Ishikawa (cell line): ENCODE measurements around the gene DICER1.

ENCODE experiments used
- CEBPB ChIP-seq: IDR thresholded peaks from 2 replicates; pipeline ENCODE4 v1.6.1; 2012
- CREB1 ChIP-seq: IDR thresholded peaks from 2 replicates; pipeline ENCODE4 v1.6.1; 2012; ENCODE audit warnings: low read depth
- EGR1 ChIP-seq: IDR thresholded peaks from 2 replicates; pipeline ENCODE4 v1.6.1; 2012
- EP300 ChIP-seq: IDR thresholded peaks from 2 replicates; pipeline ENCODE4 v1.6.1; 2012; ENCODE audit warnings: borderline replicate concordance
- FOXM1 ChIP-seq: IDR thresholded peaks from 2 replicates; pipeline ENCODE4 v1.6.1; 2012; ENCODE audit warnings: low read depth, borderline replicate concordance
- NFIC ChIP-seq: IDR thresholded peaks from 2 replicates; pipeline ENCODE4 v1.6.1; 2012
- RAD21 ChIP-seq: IDR thresholded peaks from 2 replicates; pipeline ENCODE4 v1.6.1; 2012; ENCODE audit warnings: low read depth
- TAF1 ChIP-seq: IDR thresholded peaks from 2 replicates; pipeline ENCODE4 v1.6.1; 2012; ENCODE audit warnings: low read depth, mild to moderate bottlenecking
- TCF12 ChIP-seq: IDR thresholded peaks from 2 replicates; pipeline ENCODE4 v1.6.1; 2012; ENCODE audit warnings: low read depth
- TEAD4 ChIP-seq: IDR thresholded peaks from 2 replicates; pipeline ENCODE4 v1.6.1; 2012
- YY1 ChIP-seq: IDR thresholded peaks from 2 replicates; pipeline ENCODE4 v1.6.1; 2012; ENCODE audit warnings: low read depth
- ZBTB7A ChIP-seq: IDR thresholded peaks from 2 replicates; pipeline ENCODE4 v1.6.1; 2012; ENCODE audit warnings: low read depth
- TF ChIP-seq, protein P1 (sequence below): IDR thresholded peaks from 2 replicates; pipeline ENCODE4 v1.6.1; 2012
- TF ChIP-seq, protein P2 (sequence below): IDR thresholded peaks from 2 replicates; pipeline ENCODE4 v1.6.1; 2012
- TF ChIP-seq, protein P3 (sequence below): IDR thresholded peaks from 2 replicates; pipeline ENCODE4 v1.6.1; 2012; ENCODE audit warnings: low read depth, mild to moderate bottlenecking

DICER1 gene

DNA sequence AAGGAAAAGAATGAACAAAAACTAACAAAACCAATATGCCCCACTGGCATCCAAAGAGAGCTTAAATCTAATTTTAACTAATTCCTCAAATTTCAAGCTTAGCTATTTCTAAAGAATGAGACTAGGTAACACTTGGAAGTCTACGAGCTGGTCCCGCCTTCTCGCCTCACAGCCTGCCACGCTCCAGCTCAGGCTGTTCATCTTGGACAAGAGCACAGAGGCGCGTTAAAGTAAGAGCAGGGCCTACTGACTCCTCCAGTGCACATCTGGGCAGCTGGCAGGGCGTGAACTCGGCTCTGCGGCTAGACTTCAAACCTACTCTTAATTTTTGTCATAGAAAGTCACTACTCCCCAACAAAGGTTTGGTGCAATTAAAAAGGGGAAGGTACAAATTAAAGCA lies 64.6 kb downstream of the DICER1 start:
- TF ChIP-seq RAD21 = no peak
- no peak for TF ChIP-seq FOXM1
- TF ChIP-seq, protein P1, sequence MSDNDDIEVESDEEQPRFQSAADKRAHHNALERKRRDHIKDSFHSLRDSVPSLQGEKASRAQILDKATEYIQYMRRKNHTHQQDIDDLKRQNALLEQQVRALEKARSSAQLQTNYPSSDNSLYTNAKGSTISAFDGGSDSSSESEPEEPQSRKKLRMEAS = no peak
- no peak for TF ChIP-seq EP300
- no peak for TF ChIP-seq CREB1
- no peak for TF ChIP-seq TCF12
- no peak for TF ChIP-seq TEAD4
- TF ChIP-seq EGR1 = no peak
- TF ChIP-seq, protein P2, sequence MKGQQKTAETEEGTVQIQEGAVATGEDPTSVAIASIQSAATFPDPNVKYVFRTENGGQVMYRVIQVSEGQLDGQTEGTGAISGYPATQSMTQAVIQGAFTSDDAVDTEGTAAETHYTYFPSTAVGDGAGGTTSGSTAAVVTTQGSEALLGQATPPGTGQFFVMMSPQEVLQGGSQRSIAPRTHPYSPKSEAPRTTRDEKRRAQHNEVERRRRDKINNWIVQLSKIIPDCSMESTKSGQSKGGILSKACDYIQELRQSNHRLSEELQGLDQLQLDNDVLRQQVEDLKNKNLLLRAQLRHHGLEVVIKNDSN = no peak

DNA sequence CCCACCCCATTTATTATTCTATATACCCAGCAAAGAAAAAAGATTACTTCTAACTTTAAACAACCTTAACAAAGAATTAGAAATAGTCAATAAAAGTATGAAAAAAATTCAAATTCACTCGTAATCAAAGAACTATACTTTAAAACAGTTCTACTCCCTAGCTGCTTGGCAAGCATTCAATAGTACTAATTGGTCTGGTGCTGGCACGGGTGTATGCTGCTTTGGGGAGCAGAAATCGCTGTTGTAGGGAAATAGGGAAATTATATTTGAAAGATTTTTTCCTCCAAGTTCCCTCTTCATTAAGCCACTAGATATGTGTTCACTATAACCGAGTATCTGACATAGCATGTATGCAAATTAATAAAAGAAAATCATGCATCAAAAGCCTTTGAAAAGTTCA lies 65.7 kb downstream of the DICER1 start:
- TF ChIP-seq, protein P2 = no peak
- no peak for TF ChIP-seq TAF1
- no peak for TF ChIP-seq CREB1
- no peak for TF ChIP-seq TEAD4
- no peak for TF ChIP-seq NFIC
- no peak for TF ChIP-seq RAD21
- no peak for TF ChIP-seq ZBTB7A
- no peak for TF ChIP-seq EGR1
- TF ChIP-seq, protein P1 = no peak
- TF ChIP-seq TCF12 = no peak
- TF ChIP-seq FOXM1 = no peak
- TF ChIP-seq YY1 = no peak
- TF ChIP-seq EP300 = no peak
- TF ChIP-seq, protein P3, sequence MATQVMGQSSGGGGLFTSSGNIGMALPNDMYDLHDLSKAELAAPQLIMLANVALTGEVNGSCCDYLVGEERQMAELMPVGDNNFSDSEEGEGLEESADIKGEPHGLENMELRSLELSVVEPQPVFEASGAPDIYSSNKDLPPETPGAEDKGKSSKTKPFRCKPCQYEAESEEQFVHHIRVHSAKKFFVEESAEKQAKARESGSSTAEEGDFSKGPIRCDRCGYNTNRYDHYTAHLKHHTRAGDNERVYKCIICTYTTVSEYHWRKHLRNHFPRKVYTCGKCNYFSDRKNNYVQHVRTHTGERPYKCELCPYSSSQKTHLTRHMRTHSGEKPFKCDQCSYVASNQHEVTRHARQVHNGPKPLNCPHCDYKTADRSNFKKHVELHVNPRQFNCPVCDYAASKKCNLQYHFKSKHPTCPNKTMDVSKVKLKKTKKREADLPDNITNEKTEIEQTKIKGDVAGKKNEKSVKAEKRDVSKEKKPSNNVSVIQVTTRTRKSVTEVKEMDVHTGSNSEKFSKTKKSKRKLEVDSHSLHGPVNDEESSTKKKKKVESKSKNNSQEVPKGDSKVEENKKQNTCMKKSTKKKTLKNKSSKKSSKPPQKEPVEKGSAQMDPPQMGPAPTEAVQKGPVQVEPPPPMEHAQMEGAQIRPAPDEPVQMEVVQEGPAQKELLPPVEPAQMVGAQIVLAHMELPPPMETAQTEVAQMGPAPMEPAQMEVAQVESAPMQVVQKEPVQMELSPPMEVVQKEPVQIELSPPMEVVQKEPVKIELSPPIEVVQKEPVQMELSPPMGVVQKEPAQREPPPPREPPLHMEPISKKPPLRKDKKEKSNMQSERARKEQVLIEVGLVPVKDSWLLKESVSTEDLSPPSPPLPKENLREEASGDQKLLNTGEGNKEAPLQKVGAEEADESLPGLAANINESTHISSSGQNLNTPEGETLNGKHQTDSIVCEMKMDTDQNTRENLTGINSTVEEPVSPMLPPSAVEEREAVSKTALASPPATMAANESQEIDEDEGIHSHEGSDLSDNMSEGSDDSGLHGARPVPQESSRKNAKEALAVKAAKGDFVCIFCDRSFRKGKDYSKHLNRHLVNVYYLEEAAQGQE = no peak
- no peak for TF ChIP-seq CEBPB

DNA sequence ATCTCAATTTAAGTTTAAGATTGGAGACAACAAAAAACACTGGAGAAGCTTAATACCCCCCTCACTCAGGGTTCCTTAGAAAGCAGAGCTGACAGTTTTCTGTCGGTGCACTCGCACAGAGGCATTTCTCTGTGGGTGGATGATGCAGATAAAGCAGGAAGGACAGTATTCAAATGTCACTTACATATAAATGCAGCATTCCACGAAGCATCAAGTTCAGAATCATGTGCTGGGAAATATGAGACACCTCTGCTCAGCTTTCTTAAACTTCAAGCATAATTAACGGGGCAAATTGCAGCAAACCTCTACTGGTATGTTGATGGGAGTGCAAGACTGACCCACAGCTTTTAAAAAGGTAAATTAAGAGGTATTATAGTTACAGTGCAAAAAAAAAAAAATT lies 68.7 kb downstream of the DICER1 start:
- TF ChIP-seq CEBPB (no peak), NFIC (no peak), TAF1 (no peak), ZBTB7A (no peak), EGR1 (no peak), EP300 (no peak), FOXM1 (no peak), RAD21 (no peak), CREB1 (no peak), TCF12 (no peak), YY1 (no peak), TEAD4 (no peak)
- TF ChIP-seq, protein P1 = no peak
- TF ChIP-seq, protein P2 = no peak
- TF ChIP-seq, protein P3 = no peak

DNA sequence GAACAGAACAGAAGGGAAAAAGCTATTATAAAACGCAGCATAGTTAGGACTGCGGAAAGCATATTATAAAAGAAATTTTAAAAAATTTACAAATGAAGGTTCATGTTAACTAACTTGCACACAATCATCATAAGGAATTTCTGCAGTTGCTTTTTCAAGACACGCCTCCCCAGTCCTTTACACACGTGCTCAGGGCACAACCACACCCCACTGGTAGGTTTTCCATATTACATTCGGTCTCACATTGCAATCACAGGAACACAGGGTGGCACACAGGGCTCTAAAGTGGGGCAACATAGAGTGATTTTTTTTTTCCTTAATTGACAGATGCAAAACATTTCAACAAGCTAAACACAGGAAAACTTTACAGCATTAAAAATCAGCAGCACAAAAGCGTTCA lies 69.7 kb downstream of the DICER1 start:
- TF ChIP-seq EGR1 (no peak), NFIC (no peak), CEBPB (no peak)
- TF ChIP-seq, protein P3 = no peak

DNA sequence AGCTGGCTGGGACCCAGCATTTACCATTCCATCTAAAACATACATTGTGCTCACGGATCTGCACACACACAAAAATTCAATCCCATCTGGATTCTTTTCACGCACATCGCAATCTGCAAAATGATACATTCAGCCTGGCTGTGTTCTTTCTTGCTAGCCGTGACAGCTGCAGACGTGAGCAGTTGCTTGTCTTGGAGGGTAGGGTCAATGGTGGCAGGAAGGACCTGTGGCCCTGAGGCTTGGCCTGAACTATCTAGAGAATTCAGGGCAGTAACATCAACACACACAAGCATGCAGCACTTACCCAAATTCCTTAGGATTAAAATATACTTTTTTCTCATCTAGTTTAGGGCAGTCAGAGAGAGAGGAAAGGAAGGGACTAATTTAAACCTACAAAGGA lies 72.0 kb downstream of the DICER1 start:
- TF ChIP-seq EP300 = no peak
- no peak for TF ChIP-seq TEAD4
- TF ChIP-seq NFIC = no peak
- no peak for TF ChIP-seq TAF1
- TF ChIP-seq CREB1 = no peak
- no peak for TF ChIP-seq YY1
- no peak for TF ChIP-seq FOXM1
- TF ChIP-seq, protein P1 = no peak
- TF ChIP-seq, protein P3 = no peak
- no peak for TF ChIP-seq CEBPB
- TF ChIP-seq RAD21 = no peak
- TF ChIP-seq ZBTB7A = no peak
- TF ChIP-seq TCF12 = no peak
- no peak for TF ChIP-seq EGR1
- TF ChIP-seq, protein P2 = no peak
